PC-3 (cell line): Measurements from ENCODE around the gene ZNF784. TPM values are rescaled to one million over a fixed set of nuclear protein-coding genes. Genes with fewer than 3 reads are reported as not detected.

Experiments used
- ATAC-seq: fragments of 200-7000 bp; cut with Tn5 transposase; 2 replicates; pipeline ENCODE4 v1.9.1; 2020; ENCODE audit warnings: mild to moderate bottlenecking, moderate library complexity
- BruUV-seq: library from RNA; stranded (reverse); fragments of 400-500 nt; replicated peaks from 2 replicates; lab custom pipeline; 2021; lab: Mats Ljungman, UMichigan
- CTCF ChIA-PET: fragments of 300-600 bp; sonication (Branson Sonifier 250); formaldehyde crosslinking; loops from one replicate; lab custom pipeline; 2022; ENCODE audit warnings: antibody characterized with exemption; lab: Charles Lee
- POLR2A ChIA-PET: fragments of 300-600 bp; sonication (Branson Sonifier 250); formaldehyde crosslinking; loops from one replicate; lab custom pipeline; 2022; ENCODE audit warnings: antibody characterized with exemption; ENCODE audit not compliant: unreplicated experiment; lab: Charles Lee
- DNase-seq: peaks from one replicate; pipeline ENCODE4 v3.0.0-alpha.2; 2015
- H2AFZ ChIP-seq: fragments of 300-600 bp; sonication (generic); 2 replicates; pipeline ENCODE4 v1.6.0; 2016; ENCODE audit warnings: antibody characterized with exemption, low read length
- H3F3A ChIP-seq: fragments of 300-600 bp; sonication (generic); one replicate; pipeline ENCODE4 v1.6.0; 2017; ENCODE audit warnings: antibody characterized with exemption, low read length, control low read depth, mild to moderate bottlenecking; ENCODE audit not compliant: unreplicated experiment
- H3K27ac ChIP-seq: fragments of 300-600 bp; sonication (generic); 2 replicates; pipeline ENCODE4 v1.5.1; 2016; ENCODE audit warnings: mild to moderate bottlenecking, low read length
- H3K27me3 ChIP-seq: fragments of 300-600 bp; sonication (generic); 2 replicates; pipeline ENCODE4 v1.6.1; 2016; ENCODE audit warnings: low read length, mixed read lengths
- H3K36me3 ChIP-seq: fragments of 300-600 bp; sonication (generic); 2 replicates; pipeline ENCODE4 v1.6.1; 2016; ENCODE audit warnings: low read depth, mixed run types, low read length, mixed read lengths
- H3K4me1 ChIP-seq: fragments of 300-600 bp; sonication (generic); 2 replicates; pipeline ENCODE4 v1.5.1; 2016; ENCODE audit warnings: low read length; ENCODE audit not compliant: insufficient read depth
- H3K4me2 ChIP-seq: fragments of 300-600 bp; sonication (generic); 2 replicates; pipeline ENCODE4 v1.6.0; 2016; ENCODE audit warnings: low read length
- H3K4me3 ChIP-seq: fragments of 300-600 bp; sonication (generic); 2 replicates; pipeline ENCODE4 v1.5.1; 2016; ENCODE audit warnings: mild to moderate bottlenecking, low read length, mixed read lengths
- H3K79me2 ChIP-seq: fragments of 300-600 bp; sonication (generic); 2 replicates; pipeline ENCODE4 v1.6.1; 2017; ENCODE audit warnings: low read length, mixed read lengths
- H3K9ac ChIP-seq: fragments of 300-600 bp; sonication (generic); 2 replicates; pipeline ENCODE4 v1.6.0; 2016; ENCODE audit warnings: mild to moderate bottlenecking, low read length
- H3K9me2 ChIP-seq: fragments of 300-600 bp; sonication (generic); replicated peaks from 2 replicates; pipeline ENCODE4 v1.6.1; 2016; ENCODE audit warnings: mixed run types, low read length, mixed read lengths
- H3K9me3 ChIP-seq: fragments of 300-600 bp; sonication (generic); 2 replicates; pipeline ENCODE4 v1.6.1; 2016; ENCODE audit warnings: low read length, mixed read lengths
- H4K20me1 ChIP-seq: fragments of 300-600 bp; sonication (generic); 2 replicates; pipeline ENCODE4 v1.6.1; 2016; ENCODE audit warnings: low read length, mixed read lengths
- CTCF ChIP-seq: fragments of 300-600 bp; sonication (generic); conservative IDR thresholded peaks from 2 replicates; pipeline ENCODE4 v1.5.1; 2017; ENCODE audit warnings: antibody characterized with exemption, low read depth, mild to moderate bottlenecking, low read length
- EZH2 ChIP-seq: fragments of 300-600 bp; sonication (generic); IDR thresholded peaks from one replicate; pipeline ENCODE4 v1.6.1; 2017; ENCODE audit warnings: antibody characterized with exemption, mild to moderate bottlenecking, low read length; ENCODE audit not compliant: unreplicated experiment
- EZH2phosphoT487 ChIP-seq: fragments of 300-600 bp; sonication (generic); IDR thresholded peaks from 2 replicates; pipeline ENCODE4 v1.6.1; 2018; ENCODE audit warnings: mild to moderate bottlenecking, antibody characterized with exemption, low read length, borderline replicate concordance
- intact Hi-C: fragments of 100-400 bp; cut with micrococcal nuclease; formaldehyde crosslinking; loops from 2 replicates; pipeline ENCODE4 v1.9.0; 2023
- total RNA-seq: library from RNA; depleted of rRNA; stranded (reverse); fragments of >200 nt; gene quantifications from 2 replicates; pipeline ENCODE4 v1.2.3, GENCODE V29; 2014

The ZNF784 gene
- total RNA-seq, 1 experiment from 2014 or later: 9.0 TPM

GRCh38 chr19:55673465-55673864 lies 49.1 kb upstream of the ZNF784 start:
- Histone ChIP-seq H3K9ac (no peak overlapping the region), H3K79me2 (peaks cover 86% of the 10 kb centered on the region), H3K9me2 (no peaks in the 10 kb centered on the region), H2AFZ (no peak overlapping the region), H4K20me1 (peaks cover 37% of the 10 kb centered on the region), H3K9me3 (no peaks in the 10 kb centered on the region), H3F3A (peaks cover 12% of the 10 kb centered on the region), H3K4me1 (peaks cover 14% of the 10 kb centered on the region), H3K27ac (no peak overlapping the region), H3K27me3 (no peaks in the 10 kb centered on the region), H3K4me3 (no peak overlapping the region), H3K36me3 (peaks cover 37% of the 10 kb centered on the region), H3K4me2 (no peak overlapping the region)
- no peak for TF ChIP-seq EZH2
- TF ChIP-seq EZH2phosphoT487: no peak
- no peak for TF ChIP-seq CTCF
- ATAC-seq: no peak
- CTCF ChIA-PET: no interaction called here
- intact Hi-C loops: no loop called here
- DNase-seq: no peak
- no TSS peak for BruUV-seq
- POLR2A ChIA-PET: interaction anchor here (0.9 kb wide), 1 partner anchor 394 kb away, joined by 5 read pairs; no protein-coding TSS in a partner anchor

- DNase-seq (no peak), ATAC-seq (no peak)
- Histone ChIP-seq H3K4me2 (no peak overlapping the region), H3F3A (peaks cover 12% of the 10 kb centered on the region), H3K27me3 (no peaks in the 10 kb centered on the region), H3K4me3 (no peak overlapping the region), H3K9ac (no peak overlapping the region), H4K20me1 (peaks cover 41% of the 10 kb centered on the region), H2AFZ (no peak overlapping the region), H3K36me3 (peaks cover 36% of the 10 kb centered on the region), H3K9me2 (no peaks in the 10 kb centered on the region), H3K79me2 (peaks cover 85% of the 10 kb centered on the region), H3K4me1 (peaks cover 14% of the 10 kb centered on the region), H3K27ac (no peak overlapping the region), H3K9me3 (no peaks in the 10 kb centered on the region)
- intact Hi-C loops: no loop called here
- CTCF ChIA-PET: no interaction called here
- POLR2A ChIA-PET: interaction anchor here (0.6 kb wide), 1 partner anchor 8 kb away, joined by 3 read pairs; no protein-coding TSS in a partner anchor
- TF ChIP-seq EZH2phosphoT487 (no peak), CTCF (no peak)
- BruUV-seq: no TSS peak
Measured at GRCh38 chr19:55672418-55672817, 48.1 kb upstream of the ZNF784 start.

GRCh38 chr19:55671054-55671378 lies 46.6 kb upstream of the ZNF784 start:
- no peak overlapping the region for H3K27ac ChIP-seq
- peaks cover 85% of the 10 kb centered on the region for H3K79me2 ChIP-seq
- DNase-seq: no peak
- H3K4me2 ChIP-seq: no peak overlapping the region
- peaks cover 43% of the 10 kb centered on the region for H4K20me1 ChIP-seq
- ChIA-PET CTCF (interaction anchor here (1.0 kb wide), 3 partner anchors 14 to 39 kb away, joined by 5 to 7 read pairs (median 7); partner anchors contain the start of gene U2AF2), POLR2A (interaction anchor here (0.6 kb wide), 1 partner anchor 112 kb away, joined by 10 read pairs; no protein-coding TSS in a partner anchor)
- H2AFZ ChIP-seq: no peak overlapping the region
- BruUV-seq: no TSS peak
- no peak for TF ChIP-seq EZH2
- peaks cover 12% of the 10 kb centered on the region for H3F3A ChIP-seq
- H3K9me3 ChIP-seq: no peaks in the 10 kb centered on the region
- H3K4me3 ChIP-seq: no peak overlapping the region
- H3K27me3 ChIP-seq: no peaks in the 10 kb centered on the region
- peaks cover 50% of the 10 kb centered on the region for H3K36me3 ChIP-seq
- H3K9ac ChIP-seq: no peak overlapping the region
- intact Hi-C loops: loop anchor here (2.0 kb wide), 1 partner anchor 14 kb away; no protein-coding TSS in a partner anchor
- no peak for ATAC-seq
- H3K4me1 ChIP-seq: peaks cover 5% of the 10 kb centered on the region; the same call in 1 of the 2 replicates
- no peaks in the 10 kb centered on the region for H3K9me2 ChIP-seq
